Erythroblast (primary cell): ENCODE results near the gene SNX30.

Source experiments
- GATA1 ChIP-seq: IDR thresholded peaks from 2 replicates; pipeline ENCODE4 v1.6.1; 2011; ENCODE audit warnings: low read depth, mild to moderate bottlenecking, control low read depth, low read length, moderate library complexity
- POLR2A ChIP-seq: IDR thresholded peaks from 2 replicates; pipeline ENCODE4 v1.6.1; 2011; ENCODE audit warnings: mild to moderate bottlenecking, low read length

DNA sequence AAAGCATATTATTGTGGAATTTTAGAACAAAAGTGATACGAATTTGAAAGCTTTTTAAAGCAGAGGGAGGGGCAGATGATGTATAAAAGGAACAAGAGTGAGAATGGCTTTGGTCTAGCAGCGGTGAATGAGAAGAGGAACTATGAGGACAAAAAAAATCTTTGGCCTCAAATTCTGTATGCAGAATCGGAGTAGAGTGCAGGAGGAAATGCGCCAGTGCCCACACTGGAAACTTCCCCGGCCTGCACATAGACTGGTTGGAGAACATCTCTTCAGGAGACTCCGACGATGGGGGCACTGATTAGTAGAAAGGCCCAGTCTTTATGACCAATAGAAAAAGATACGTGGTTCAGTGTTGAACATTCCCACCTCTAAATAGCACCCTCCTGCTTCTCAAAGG lies 88.8 kb downstream of the SNX30 start:
- no peak for TF ChIP-seq POLR2A
- no peak for TF ChIP-seq GATA1
